ENCODE results near the gene CFAP100. TPM values are rescaled to one million over a fixed set of nuclear protein-coding genes. Genes with fewer than 3 reads are reported as not detected.
A peak's percentile ranks its signal among the peaks of the same experiment; 100 is the strongest.

The CFAP100 gene
- total RNA-seq, 1 experiment from 2014 or later: not detected

DNA sequence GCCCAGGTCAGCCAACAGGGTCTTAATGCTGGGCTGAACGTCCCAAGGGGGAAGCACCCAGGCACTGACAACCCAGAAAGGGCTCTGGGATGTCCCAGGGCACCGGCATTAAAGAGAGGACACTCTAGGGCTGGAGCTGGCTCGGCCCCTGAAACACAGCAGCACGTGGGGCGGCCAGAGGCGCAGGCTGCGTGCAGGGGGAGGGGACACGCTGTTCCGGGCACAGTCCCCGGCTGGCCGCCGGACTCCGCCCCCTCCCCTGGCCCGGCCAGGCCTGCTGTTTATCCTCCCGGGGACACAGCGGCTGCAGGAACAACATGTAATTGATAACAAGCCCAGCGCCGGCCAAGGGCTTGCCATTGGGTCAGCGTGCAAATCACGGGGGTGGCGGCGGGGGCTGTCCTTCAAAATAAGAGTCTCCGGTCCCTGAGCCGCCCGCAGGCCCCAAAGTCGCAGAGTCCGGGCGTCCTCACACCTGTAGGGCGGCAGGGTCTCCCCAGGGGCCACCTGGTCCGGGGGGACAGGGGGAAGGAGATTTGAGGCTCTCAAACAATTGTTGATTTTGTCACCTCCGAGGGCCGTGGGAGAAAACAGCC is 38.8 kb upstream of the CFAP100 start:
- H2AFZ ChIP-seq (ENCODE audit: low read depth, low read length, poor library complexity, severe bottlenecking): peak overlapping the region; percentile 60
- no peaks in the 10 kb centered on the region for H3K9me3 ChIP-seq (ENCODE audit: control insufficient read depth in 1 of 2, insufficient read depth in 1 of 2, low read depth in 1 of 2, low read length in 2 of 2)
- H4K20me1 ChIP-seq (ENCODE audit: insufficient read depth): no peaks in the 10 kb centered on the region
- DNase-seq (ENCODE audit: low read depth, low spot score): peak; percentile 46
- H3K27ac ChIP-seq (ENCODE audit: low read depth, low read length): peak overlapping the region; percentile 20; the same call in 1 of the 2 replicates
- no peaks in the 10 kb centered on the region for H3K79me2 ChIP-seq (ENCODE audit: insufficient read depth, low read length)
- no peaks in the 10 kb centered on the region for H3K9me2 ChIP-seq (ENCODE audit: insufficient read depth)
- POLR2A ChIA-PET: no interaction called here
- peaks cover 6% of the 10 kb centered on the region; the same call in 1 of the 2 replicates for H3K27me3 ChIP-seq (ENCODE audit: insufficient read depth, low read length)
- H3K4me1 ChIP-seq (ENCODE audit: control insufficient read depth in 1 of 2, insufficient read depth in 2 of 2, low read length in 2 of 2): peaks cover 10 to 30% of the 10 kb centered on the region in 2 experiments; a peak in 3 of 4 replicates
- TF ChIP-seq, protein P1, sequence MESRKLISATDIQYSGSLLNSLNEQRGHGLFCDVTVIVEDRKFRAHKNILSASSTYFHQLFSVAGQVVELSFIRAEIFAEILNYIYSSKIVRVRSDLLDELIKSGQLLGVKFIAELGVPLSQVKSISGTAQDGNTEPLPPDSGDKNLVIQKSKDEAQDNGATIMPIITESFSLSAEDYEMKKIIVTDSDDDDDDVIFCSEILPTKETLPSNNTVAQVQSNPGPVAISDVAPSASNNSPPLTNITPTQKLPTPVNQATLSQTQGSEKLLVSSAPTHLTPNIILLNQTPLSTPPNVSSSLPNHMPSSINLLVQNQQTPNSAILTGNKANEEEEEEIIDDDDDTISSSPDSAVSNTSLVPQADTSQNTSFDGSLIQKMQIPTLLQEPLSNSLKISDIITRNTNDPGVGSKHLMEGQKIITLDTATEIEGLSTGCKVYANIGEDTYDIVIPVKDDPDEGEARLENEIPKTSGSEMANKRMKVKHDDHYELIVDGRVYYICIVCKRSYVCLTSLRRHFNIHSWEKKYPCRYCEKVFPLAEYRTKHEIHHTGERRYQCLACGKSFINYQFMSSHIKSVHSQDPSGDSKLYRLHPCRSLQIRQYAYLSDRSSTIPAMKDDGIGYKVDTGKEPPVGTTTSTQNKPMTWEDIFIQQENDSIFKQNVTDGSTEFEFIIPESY (IDR thresholded peaks at IDR 0.05; ENCODE audit: extremely low read depth, insufficient replicate concordance, low read length): no peak
- TF ChIP-seq, protein P2, sequence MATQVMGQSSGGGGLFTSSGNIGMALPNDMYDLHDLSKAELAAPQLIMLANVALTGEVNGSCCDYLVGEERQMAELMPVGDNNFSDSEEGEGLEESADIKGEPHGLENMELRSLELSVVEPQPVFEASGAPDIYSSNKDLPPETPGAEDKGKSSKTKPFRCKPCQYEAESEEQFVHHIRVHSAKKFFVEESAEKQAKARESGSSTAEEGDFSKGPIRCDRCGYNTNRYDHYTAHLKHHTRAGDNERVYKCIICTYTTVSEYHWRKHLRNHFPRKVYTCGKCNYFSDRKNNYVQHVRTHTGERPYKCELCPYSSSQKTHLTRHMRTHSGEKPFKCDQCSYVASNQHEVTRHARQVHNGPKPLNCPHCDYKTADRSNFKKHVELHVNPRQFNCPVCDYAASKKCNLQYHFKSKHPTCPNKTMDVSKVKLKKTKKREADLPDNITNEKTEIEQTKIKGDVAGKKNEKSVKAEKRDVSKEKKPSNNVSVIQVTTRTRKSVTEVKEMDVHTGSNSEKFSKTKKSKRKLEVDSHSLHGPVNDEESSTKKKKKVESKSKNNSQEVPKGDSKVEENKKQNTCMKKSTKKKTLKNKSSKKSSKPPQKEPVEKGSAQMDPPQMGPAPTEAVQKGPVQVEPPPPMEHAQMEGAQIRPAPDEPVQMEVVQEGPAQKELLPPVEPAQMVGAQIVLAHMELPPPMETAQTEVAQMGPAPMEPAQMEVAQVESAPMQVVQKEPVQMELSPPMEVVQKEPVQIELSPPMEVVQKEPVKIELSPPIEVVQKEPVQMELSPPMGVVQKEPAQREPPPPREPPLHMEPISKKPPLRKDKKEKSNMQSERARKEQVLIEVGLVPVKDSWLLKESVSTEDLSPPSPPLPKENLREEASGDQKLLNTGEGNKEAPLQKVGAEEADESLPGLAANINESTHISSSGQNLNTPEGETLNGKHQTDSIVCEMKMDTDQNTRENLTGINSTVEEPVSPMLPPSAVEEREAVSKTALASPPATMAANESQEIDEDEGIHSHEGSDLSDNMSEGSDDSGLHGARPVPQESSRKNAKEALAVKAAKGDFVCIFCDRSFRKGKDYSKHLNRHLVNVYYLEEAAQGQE (IDR thresholded peaks at IDR 0.05; ENCODE audit: low read depth): no peak
- TF ChIP-seq EGR1 (IDR thresholded peaks at IDR 0.05; ENCODE audit: low read depth) (peak; percentile 74), EZH2phosphoT487 (IDR thresholded peaks at IDR 0.05; ENCODE audit: borderline replicate concordance) (no peak), TCF7L2 (IDR thresholded peaks at IDR 0.05; ENCODE audit: borderline replicate concordance, extremely low read depth, insufficient read depth, insufficient read length) (no peak), ZFX (IDR thresholded peaks at IDR 0.05) (0 out of 2 replicates have a peak, but pooled peaks have one; percentile 9), POLR2A (IDR thresholded peaks at IDR 0.05; ENCODE audit: borderline replicate concordance, extremely low read depth, insufficient read depth, insufficient read length) (peak; percentile 46), ZNF274 (IDR thresholded peaks at IDR 0.05; ENCODE audit: low read depth, low read length) (no peak), SIN3A (IDR thresholded peaks at IDR 0.05; ENCODE audit: low read depth) (no peak), SP1 (IDR thresholded peaks at IDR 0.05; ENCODE audit: low read depth) (no peak; the same call in 1 of the 2 replicates)
- TF ChIP-seq, protein P3, sequence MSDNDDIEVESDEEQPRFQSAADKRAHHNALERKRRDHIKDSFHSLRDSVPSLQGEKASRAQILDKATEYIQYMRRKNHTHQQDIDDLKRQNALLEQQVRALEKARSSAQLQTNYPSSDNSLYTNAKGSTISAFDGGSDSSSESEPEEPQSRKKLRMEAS (IDR thresholded peaks at IDR 0.05): peak; percentile 92
- TF ChIP-seq, protein P4, sequence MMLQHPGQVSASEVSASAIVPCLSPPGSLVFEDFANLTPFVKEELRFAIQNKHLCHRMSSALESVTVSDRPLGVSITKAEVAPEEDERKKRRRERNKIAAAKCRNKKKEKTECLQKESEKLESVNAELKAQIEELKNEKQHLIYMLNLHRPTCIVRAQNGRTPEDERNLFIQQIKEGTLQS (IDR thresholded peaks at IDR 0.05): no peak
- TF ChIP-seq, protein P5, sequence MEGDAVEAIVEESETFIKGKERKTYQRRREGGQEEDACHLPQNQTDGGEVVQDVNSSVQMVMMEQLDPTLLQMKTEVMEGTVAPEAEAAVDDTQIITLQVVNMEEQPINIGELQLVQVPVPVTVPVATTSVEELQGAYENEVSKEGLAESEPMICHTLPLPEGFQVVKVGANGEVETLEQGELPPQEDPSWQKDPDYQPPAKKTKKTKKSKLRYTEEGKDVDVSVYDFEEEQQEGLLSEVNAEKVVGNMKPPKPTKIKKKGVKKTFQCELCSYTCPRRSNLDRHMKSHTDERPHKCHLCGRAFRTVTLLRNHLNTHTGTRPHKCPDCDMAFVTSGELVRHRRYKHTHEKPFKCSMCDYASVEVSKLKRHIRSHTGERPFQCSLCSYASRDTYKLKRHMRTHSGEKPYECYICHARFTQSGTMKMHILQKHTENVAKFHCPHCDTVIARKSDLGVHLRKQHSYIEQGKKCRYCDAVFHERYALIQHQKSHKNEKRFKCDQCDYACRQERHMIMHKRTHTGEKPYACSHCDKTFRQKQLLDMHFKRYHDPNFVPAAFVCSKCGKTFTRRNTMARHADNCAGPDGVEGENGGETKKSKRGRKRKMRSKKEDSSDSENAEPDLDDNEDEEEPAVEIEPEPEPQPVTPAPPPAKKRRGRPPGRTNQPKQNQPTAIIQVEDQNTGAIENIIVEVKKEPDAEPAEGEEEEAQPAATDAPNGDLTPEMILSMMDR (IDR thresholded peaks at IDR 0.05 in 2 of 3, conservative IDR thresholded peaks at IDR 0.05 in 1 of 3; ENCODE audit: borderline replicate concordance in 1 of 3, insufficient read depth in 1 of 3, low read depth in 2 of 3, low read length in 2 of 3): no peak
- peak overlapping the region; percentile 65 for H3K9ac ChIP-seq (ENCODE audit: low read length)
- peak overlapping the region; percentile 99 for H3K4me2 ChIP-seq (ENCODE audit: low read length)
- BruUV-seq (replicated peaks): no TSS peak
- CTCF ChIA-PET: no interaction called here
- intact Hi-C loops (cut with micrococcal nuclease): loop anchor here (2.0 kb wide), 1 partner anchor 89 kb away; no protein-coding TSS in a partner anchor
- RAD21 ChIA-PET (ENCODE audit: low non-redundant PET in 1 of 2, low total read pairs in 2 of 2, uncharacterized antibody in 2 of 2, unreplicated experiment in 2 of 2): no interaction called here
- peak; percentile 71 for ATAC-seq
- no peaks in the 10 kb centered on the region for H3K36me3 ChIP-seq (ENCODE audit: control insufficient read depth in 1 of 2, insufficient read depth in 2 of 2, low read length in 2 of 2)
- peak overlapping the region; percentile 55 to 68 for H3K4me3 ChIP-seq (replicated peaks in 1 of 2; ENCODE audit: low read depth in 1 of 2, low read length in 2 of 2)
